Activated B cell treated with CpG ODN at 0.5 μM for 24 hours (primary cell): ENCODE measurements around the gene SAMHD1. TPM values are rescaled to one million over a fixed set of nuclear protein-coding genes. Genes with fewer than 3 reads are reported as not detected.

Experiments
- ATAC-seq: fragments of 200-7000 bp; cut with Tn5 transposase; one replicate; pipeline ENCODE4 v1.10.0; 2021; ENCODE audit warnings: low read depth, mild to moderate bottlenecking, moderate library complexity
- CTCF ChIA-PET: fragments of 350-600 bp; sonication (Branson Sonifier 250); formaldehyde crosslinking; loops from one replicate; lab custom pipeline; 2021; ENCODE audit warnings: antibody characterized with exemption; lab: Charles Lee
- POLR2A ChIA-PET: fragments of 350-600 bp; sonication (Branson Sonifier 250); formaldehyde crosslinking; loops from one replicate; lab custom pipeline; 2021; ENCODE audit warnings: antibody characterized with exemption; lab: Charles Lee
- DNase-seq: peaks from one replicate; pipeline ENCODE4 v3.0.0; 2022
- H3K27ac Mint-ChIP-seq: one replicate; pipeline ENCODE4 v1.8.0; 2020; ENCODE audit warnings: mixed read lengths
- H3K27me3 Mint-ChIP-seq: one replicate; pipeline ENCODE4 v1.8.0; 2021; ENCODE audit warnings: mixed read lengths
- H3K36me3 Mint-ChIP-seq: one replicate; pipeline ENCODE4 v1.8.0; 2021; ENCODE audit warnings: low read depth, mixed read lengths
- H3K4me1 Mint-ChIP-seq: one replicate; pipeline ENCODE4 v1.8.0; 2021; ENCODE audit warnings: mixed read lengths
- H3K4me3 Mint-ChIP-seq: one replicate; pipeline ENCODE4 v1.8.0; 2020; ENCODE audit warnings: mild to moderate bottlenecking, mixed read lengths
- H3K9me3 Mint-ChIP-seq: one replicate; pipeline ENCODE4 v1.8.0; 2020; ENCODE audit warnings: mixed read lengths
- intact Hi-C: fragments of 100-400 bp; cut with micrococcal nuclease; formaldehyde crosslinking; loops from one replicate; pipeline ENCODE4 v1.15.1; 2024
- total RNA-seq: library from RNA; stranded (reverse); gene quantifications from 2 replicates; pipeline ENCODE4 v1.2.3, GENCODE V29; 2022
- TF ChIP-seq, protein P1 (sequence below): fragments of 200-600 bp; IDR thresholded peaks from one replicate; pipeline ENCODE4 v1.8.0; 2022; ENCODE audit warnings: antibody characterized with exemption, mild to moderate bottlenecking

SAMHD1 gene
- total RNA-seq, 1 donor from 2014 or later, result 16.4 TPM

DNA sequence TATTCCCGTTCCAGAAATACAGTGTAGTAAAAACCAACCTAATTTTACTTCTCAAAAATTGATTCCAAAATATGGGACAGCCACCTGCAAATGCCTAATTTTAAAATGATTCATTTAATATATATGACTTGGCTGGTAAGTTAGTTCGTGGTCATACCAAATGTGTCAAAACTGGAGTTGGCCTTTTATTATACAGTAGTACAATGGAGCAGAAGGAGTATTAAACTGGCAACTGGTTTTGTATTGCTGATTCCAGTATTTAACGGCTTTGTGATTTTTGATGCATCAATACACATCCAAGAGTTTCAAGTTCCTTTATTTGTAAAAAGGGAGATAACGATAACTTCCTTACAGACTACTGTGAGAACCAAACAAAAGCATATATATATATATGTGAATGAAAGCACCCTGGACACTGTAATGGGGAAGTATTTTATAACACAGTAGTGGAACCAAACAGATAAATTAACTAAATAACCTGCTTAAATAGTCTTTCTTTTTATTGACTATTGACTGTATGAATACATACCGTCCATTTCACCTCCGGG is 24.8 kb downstream of the SAMHD1 start:
- Mint-ChIP-seq H3K4me1 (peaks cover 7% of the 10 kb centered on the region), H3K36me3 (peaks cover 33% of the 10 kb centered on the region), H3K27ac (no peak overlapping the region), H3K9me3 (no peaks in the 10 kb centered on the region), H3K4me3 (no peak overlapping the region), H3K27me3 (no peaks in the 10 kb centered on the region)
- POLR2A ChIA-PET, result no interaction called here
- intact Hi-C loops, result no loop called here
- DNase-seq (no peak), ATAC-seq (no peak)
- TF ChIP-seq, protein P1, sequence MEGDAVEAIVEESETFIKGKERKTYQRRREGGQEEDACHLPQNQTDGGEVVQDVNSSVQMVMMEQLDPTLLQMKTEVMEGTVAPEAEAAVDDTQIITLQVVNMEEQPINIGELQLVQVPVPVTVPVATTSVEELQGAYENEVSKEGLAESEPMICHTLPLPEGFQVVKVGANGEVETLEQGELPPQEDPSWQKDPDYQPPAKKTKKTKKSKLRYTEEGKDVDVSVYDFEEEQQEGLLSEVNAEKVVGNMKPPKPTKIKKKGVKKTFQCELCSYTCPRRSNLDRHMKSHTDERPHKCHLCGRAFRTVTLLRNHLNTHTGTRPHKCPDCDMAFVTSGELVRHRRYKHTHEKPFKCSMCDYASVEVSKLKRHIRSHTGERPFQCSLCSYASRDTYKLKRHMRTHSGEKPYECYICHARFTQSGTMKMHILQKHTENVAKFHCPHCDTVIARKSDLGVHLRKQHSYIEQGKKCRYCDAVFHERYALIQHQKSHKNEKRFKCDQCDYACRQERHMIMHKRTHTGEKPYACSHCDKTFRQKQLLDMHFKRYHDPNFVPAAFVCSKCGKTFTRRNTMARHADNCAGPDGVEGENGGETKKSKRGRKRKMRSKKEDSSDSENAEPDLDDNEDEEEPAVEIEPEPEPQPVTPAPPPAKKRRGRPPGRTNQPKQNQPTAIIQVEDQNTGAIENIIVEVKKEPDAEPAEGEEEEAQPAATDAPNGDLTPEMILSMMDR, result no peak
- CTCF ChIA-PET, result no interaction called here

DNA sequence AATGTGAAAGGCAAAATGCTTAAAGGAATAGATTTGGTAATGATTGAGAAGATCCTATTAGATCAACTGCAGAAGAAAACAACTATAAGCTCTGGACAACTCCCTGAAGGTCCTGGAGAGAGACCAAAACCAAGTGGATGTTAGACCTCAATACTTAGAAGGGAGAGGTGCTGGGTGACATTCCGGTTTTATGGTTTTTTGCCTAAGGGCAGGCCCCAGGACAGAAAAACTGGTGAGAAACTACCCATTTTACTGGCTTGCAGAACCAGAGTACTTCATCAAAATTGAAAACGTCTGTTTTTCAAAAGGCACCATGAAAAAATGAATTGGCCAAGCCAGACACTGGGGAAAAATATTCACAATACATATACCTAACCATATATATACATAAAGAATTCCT is 26.3 kb downstream of the SAMHD1 start:
- Mint-ChIP-seq H3K27me3 (no peaks in the 10 kb centered on the region), H3K4me1 (peaks cover 7% of the 10 kb centered on the region), H3K9me3 (no peaks in the 10 kb centered on the region), H3K4me3 (no peak overlapping the region), H3K36me3 (peaks cover 23% of the 10 kb centered on the region), H3K27ac (no peak overlapping the region)
- CTCF ChIA-PET, result no interaction called here
- ATAC-seq (no peak), DNase-seq (no peak)
- POLR2A ChIA-PET, result no interaction called here
- intact Hi-C loops, result no loop called here
- TF ChIP-seq, protein P1, result no peak

DNA sequence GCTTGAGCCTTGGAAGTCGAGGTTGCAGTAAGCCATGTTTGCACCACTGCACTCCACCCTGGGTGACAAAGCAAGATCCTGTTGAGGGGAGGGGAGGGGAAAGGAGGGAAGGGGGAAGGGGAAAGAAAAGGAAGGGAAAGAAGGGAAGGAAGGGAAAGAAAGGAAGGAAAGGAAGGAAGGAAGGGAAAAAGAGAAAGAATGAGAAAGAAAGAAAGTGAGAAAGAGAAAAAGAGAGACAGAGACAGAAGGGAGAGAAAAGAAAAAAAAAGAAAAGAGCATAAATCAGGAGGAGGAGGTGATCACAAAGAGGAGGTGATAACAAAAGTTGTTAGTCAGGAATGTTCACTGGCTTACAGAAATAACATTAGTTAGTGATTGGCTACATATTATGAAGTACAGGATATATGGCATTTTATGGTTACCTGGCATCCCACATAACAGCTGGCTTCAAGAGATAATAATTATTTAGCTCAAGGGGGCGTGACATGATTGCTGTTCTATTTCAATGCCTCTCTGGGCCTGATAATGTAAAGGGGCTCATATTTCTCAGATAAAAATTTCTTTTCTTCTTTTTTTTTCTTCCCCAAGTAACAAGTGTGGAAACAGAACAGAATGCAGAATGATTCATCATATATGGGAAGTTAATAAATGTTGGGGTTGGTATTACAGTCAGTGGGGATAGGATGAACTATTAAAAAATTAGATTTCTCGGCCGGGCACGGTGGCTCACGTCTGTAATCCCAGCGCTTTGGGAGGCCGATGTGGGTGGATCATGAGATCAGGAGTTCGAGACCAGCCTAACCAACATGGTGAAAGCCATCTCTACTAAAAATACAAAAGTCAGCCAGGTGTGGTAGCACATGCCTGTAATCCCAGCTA is 27.1 kb downstream of the SAMHD1 start:
- DNase-seq, result no peak
- ChIA-PET POLR2A (no interaction called here), CTCF (interaction anchor here (0.7 kb wide), 1 partner anchor 157 kb away, joined by 4 read pairs; no protein-coding TSS in a partner anchor)
- intact Hi-C loops, result no loop called here
- H3K9me3 Mint-ChIP-seq, result no peaks in the 10 kb centered on the region
- no peak for ATAC-seq
- no peaks in the 10 kb centered on the region for H3K27me3 Mint-ChIP-seq
- no peak overlapping the region for H3K4me3 Mint-ChIP-seq
- TF ChIP-seq, protein P1, result no peak
- H3K36me3 Mint-ChIP-seq, result peaks cover 19% of the 10 kb centered on the region
- H3K27ac Mint-ChIP-seq, result no peak overlapping the region
- H3K4me1 Mint-ChIP-seq, result peaks cover 7% of the 10 kb centered on the region

DNA sequence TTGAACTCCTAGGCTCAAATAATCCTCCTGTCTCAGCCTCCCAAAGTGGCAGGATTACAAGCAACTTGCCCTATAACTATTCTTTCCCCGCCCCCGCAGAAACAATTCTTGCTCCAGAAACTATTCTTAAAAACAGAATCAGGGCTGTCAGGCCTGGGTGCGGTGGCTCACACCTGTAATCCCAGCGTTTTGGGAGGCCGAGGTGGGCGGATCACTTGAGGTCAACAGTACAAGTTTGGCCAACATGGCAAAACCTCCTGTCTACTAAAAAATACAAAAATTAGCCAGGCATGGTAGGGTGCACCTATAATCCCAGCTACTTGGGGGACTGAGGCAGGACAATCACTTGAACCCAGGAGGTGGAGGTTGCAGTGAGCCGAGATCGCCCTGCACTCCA is 31.2 kb downstream of the SAMHD1 start:
- Mint-ChIP-seq H3K27me3 (no peaks in the 10 kb centered on the region), H3K4me3 (no peak overlapping the region), H3K36me3 (peaks cover 5% of the 10 kb centered on the region), H3K27ac (no peak overlapping the region), H3K4me1 (no peaks in the 10 kb centered on the region), H3K9me3 (no peaks in the 10 kb centered on the region)
- intact Hi-C loops, result no loop called here
- TF ChIP-seq, protein P1, result no peak
- ChIA-PET POLR2A (no interaction called here), CTCF (interaction anchor here (0.9 to 1.9 kb wide), 7 partner anchors 12 to 647 kb away, joined by 3 to 5 read pairs (median 3); no protein-coding TSS in a partner anchor)
- ATAC-seq (no peak), DNase-seq (no peak)

DNA sequence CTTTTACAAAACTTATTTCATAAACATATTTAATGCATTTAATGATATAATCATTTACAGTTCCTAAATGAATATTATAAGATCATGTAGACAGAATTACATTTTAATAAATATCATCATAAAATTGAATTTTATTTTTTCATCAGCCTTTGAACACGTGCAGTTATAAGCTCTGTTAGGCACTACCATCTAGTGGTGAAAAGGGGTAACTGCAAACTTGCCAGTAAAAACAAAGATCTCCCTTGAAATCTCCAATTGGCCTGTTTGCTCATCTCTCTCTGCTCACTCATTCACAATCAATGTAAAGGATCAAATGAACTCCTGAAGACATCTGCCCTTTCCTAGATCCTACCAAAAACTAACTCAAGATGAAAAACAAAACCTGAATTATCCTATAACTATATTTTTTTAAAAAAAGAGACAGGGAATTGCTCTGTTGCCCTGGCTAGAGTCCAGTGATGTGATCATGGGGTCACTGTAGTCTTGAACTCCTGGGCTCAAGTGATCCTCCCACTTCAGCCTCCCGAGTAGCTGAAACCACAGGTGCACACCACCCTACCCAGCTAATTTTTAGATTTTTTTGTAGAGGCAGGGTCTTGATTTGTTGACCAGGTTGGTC is 31.7 kb downstream of the SAMHD1 start:
- ChIA-PET POLR2A (interaction anchor here (0.5 to 0.6 kb wide), 3 partner anchors 189 to 1384 kb away, joined by 3 to 5 read pairs (median 4); partner anchors contain the start of gene TGIF2), CTCF (interaction anchor here (0.7 to 1.9 kb wide), 10 partner anchors 11 to 702 kb away, joined by 3 to 6 read pairs (median 3); no protein-coding TSS in a partner anchor)
- Mint-ChIP-seq H3K27ac (no peak overlapping the region), H3K9me3 (no peaks in the 10 kb centered on the region), H3K27me3 (no peaks in the 10 kb centered on the region), H3K4me1 (no peaks in the 10 kb centered on the region), H3K4me3 (no peak overlapping the region), H3K36me3 (peaks cover 7% of the 10 kb centered on the region)
- TF ChIP-seq, protein P1, result peak; percentile 91
- intact Hi-C loops, result loop anchor here (1.0 to 10.0 kb wide), 4 partner anchors 33 to 925 kb away; no protein-coding TSS in a partner anchor
- ATAC-seq (peak; percentile 71), DNase-seq (no peak)
